Naive B cell (primary cell): ENCODE data around the gene HDGFL1. TPM values are rescaled to one million over a fixed set of nuclear protein-coding genes. Genes with fewer than 3 reads are reported as not detected.
A peak's percentile ranks its signal among the peaks of the same experiment; 100 is the strongest.

Experiments
- ATAC-seq, 2 donors: fragments of 150-1000 bp; cut with Tn5 transposase; 2 replicates each; pipeline ENCODE4 v1.10.0; 2021; ENCODE audit warnings: low read depth in 2 of 2, mild to moderate bottlenecking in 2 of 2, moderate library complexity in 2 of 2
- DNase-seq: peaks from one replicate; pipeline ENCODE4 v3.0.0; 2022
- H3K27ac Mint-ChIP-seq, 6 donors: one replicate each; pipeline ENCODE4 v1.8.0; 2020 to 2022; ENCODE audit warnings: mild to moderate bottlenecking in 6 of 6, mixed read lengths in 6 of 6, moderate library complexity in 5 of 6, inconsistent platforms in 2 of 6
- H3K27me3 Mint-ChIP-seq, 3 donors: one replicate each; pipeline ENCODE4 v1.8.0; 2021 to 2022; ENCODE audit warnings: mixed read lengths in 3 of 3, mild to moderate bottlenecking in 1 of 3
- H3K36me3 Mint-ChIP-seq, 2 donors: one replicate each; pipeline ENCODE4 v1.8.0; 2020 to 2022; ENCODE audit warnings: mixed read lengths in 2 of 2, inconsistent platforms in 1 of 2, mild to moderate bottlenecking in 1 of 2
- H3K4me1 Mint-ChIP-seq, 3 donors: one replicate each; pipeline ENCODE4 v1.8.0; 2020 to 2022; ENCODE audit warnings: mixed read lengths in 3 of 3, inconsistent platforms in 1 of 3, mild to moderate bottlenecking in 1 of 3, moderate library complexity in 1 of 3
- H3K4me3 Mint-ChIP-seq, 8 donors: one replicate each; pipeline ENCODE4 v1.8.0; 2020 to 2022; ENCODE audit warnings: mild to moderate bottlenecking in 8 of 8, mixed read lengths in 8 of 8, moderate library complexity in 8 of 8, inconsistent platforms in 2 of 8
- H3K9me3 Mint-ChIP-seq, 7 donors: one replicate each; pipeline ENCODE4 v1.8.0; 2020 to 2022; ENCODE audit warnings: mixed read lengths in 7 of 7, mild to moderate bottlenecking in 5 of 7, inconsistent platforms in 2 of 7, moderate library complexity in 1 of 7
- polyA plus RNA-seq, 6 donors: library from polyadenylated mRNA; unstranded; fragments of 300-500 nt; fragmentation: Illumina TruSeq; gene quantifications; one replicate each; pipeline ENCODE4 v1.2.3, GENCODE V29; 2021; ENCODE audit warnings: low read depth in 6 of 6

The HDGFL1 gene
- not detected for polyA plus RNA-seq

GRCh38 chr6:22569281-22570184, at the start of gene HDGFL1:
Gene HDGFL1, plus strand, starts transcription at chr6:22569566. Its CDS starts 10 bp downstream, at chr6:22569576.
- Mint-ChIP-seq H3K9me3 (peaks cover 0 to 5% (median 0%) of the 10 kb centered on the region in 7 donors), H3K27ac (no peak within 1 kb of the TSS), H3K36me3 (no peaks in the 10 kb centered on the region), H3K4me1 (no peaks in the 10 kb centered on the region), H3K4me3 (no peak within 1 kb of the TSS), H3K27me3 (no peaks in the 10 kb centered on the region)
- DNase-seq (no peak), ATAC-seq (no peak)

- no peak for ATAC-seq
- no peak for DNase-seq
- Mint-ChIP-seq H3K36me3 (no peaks in the 10 kb centered on the region), H3K4me3 (no peak overlapping the region), H3K27ac (no peak overlapping the region), H3K9me3 (no peaks in the 10 kb centered on the region), H3K4me1 (no peaks in the 10 kb centered on the region), H3K27me3 (peaks cover 0 to 5% (median 0%) of the 10 kb centered on the region in 3 donors)
These were observed 48.3 kb upstream of the HDGFL1 start for GRCh38 chr6:22521035-22521434.

DNA sequence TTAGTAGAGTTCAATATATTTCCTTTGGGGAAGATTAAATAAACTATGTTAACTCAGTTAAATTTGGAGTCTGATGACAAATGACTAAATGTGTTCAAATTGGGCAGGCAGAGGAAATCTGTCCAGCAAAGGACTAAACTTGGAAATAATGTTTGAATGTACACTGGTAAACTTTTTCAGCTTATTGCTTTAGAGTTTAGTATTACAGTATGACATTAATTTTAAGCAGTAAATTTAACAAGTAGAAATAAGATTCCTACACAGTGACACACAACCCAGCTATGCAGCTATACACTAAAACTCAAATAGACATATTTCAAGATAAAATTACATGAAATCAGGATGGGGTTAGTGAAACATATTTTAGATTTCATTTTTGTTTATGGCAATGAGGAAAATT, 42.6 kb upstream of the HDGFL1 start:
- Mint-ChIP-seq H3K27ac (no peak overlapping the region), H3K4me1 (no peaks in the 10 kb centered on the region), H3K4me3 (no peak overlapping the region), H3K36me3 (no peaks in the 10 kb centered on the region), H3K27me3 (peaks cover 0 to 5% (median 3%) of the 10 kb centered on the region in 3 donors), H3K9me3 (no peaks in the 10 kb centered on the region)
- DNase-seq (no peak), ATAC-seq (no peak)

DNA sequence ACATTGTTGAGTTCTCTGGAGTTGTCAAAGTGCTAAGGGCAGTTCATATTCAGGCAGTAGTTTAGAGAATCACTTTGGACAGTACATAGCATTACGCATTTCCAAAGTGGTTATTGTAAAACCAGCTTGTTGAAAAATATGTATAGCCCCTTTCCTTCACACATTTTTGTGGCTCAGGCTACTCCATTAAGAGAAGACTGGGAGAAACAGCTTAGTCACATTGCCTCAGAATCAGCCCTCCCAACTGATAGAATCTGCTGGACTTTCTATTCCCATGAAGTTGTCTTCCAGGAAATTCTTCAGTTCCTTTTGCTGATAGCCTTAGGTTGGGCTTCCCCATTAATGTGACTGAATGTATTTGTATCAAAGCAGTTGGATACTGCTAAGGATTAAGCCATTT, 39.5 kb upstream of the HDGFL1 start:
- peaks cover 0 to 3% (median 0%) of the 10 kb centered on the region in 3 donors for H3K27me3 Mint-ChIP-seq
- no peaks in the 10 kb centered on the region for H3K9me3 Mint-ChIP-seq
- H3K36me3 Mint-ChIP-seq = no peaks in the 10 kb centered on the region
- no peak overlapping the region for H3K4me3 Mint-ChIP-seq
- no peak for DNase-seq
- ATAC-seq = no peak
- no peak overlapping the region for H3K27ac Mint-ChIP-seq
- H3K4me1 Mint-ChIP-seq = no peaks in the 10 kb centered on the region

DNA sequence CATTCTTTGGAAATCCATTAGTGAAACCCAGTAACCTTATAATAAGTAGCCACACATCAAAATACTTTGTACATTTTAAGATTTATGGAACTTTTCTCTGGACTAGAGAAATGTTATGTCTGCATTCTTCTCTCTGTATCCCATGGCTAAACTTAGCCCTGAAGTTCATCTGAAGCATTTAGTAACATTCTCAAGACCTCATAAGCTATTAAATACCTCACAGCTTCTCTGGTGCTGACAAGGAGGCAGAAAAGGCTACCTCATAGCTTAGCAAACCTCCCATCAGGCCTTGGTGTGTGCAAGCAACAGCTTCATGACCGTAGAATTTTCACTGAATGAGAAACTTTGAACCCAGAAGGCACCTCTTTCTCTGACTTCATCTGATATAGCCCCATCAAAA, 38.9 kb upstream of the HDGFL1 start:
- no peaks in the 10 kb centered on the region for H3K9me3 Mint-ChIP-seq
- H3K4me3 Mint-ChIP-seq = no peak overlapping the region
- no peak for DNase-seq
- H3K27me3 Mint-ChIP-seq = peaks cover 0 to 3% (median 0%) of the 10 kb centered on the region in 3 donors
- no peak overlapping the region for H3K27ac Mint-ChIP-seq
- no peaks in the 10 kb centered on the region for H3K36me3 Mint-ChIP-seq
- ATAC-seq = no peak
- H3K4me1 Mint-ChIP-seq = no peaks in the 10 kb centered on the region

- Mint-ChIP-seq H3K27ac (no peak overlapping the region), H3K4me3 (no peak overlapping the region), H3K27me3 (no peaks in the 10 kb centered on the region), H3K9me3 (no peaks in the 10 kb centered on the region), H3K36me3 (no peaks in the 10 kb centered on the region), H3K4me1 (no peaks in the 10 kb centered on the region)
- ATAC-seq (no peak), DNase-seq (no peak)
These were observed 33.2 kb upstream of the HDGFL1 start for GRCh38 chr6:22536122-22536521.

GRCh38 chr6:22544476-22544875, 24.9 kb upstream of the HDGFL1 start:
- no peak overlapping the region for H3K4me3 Mint-ChIP-seq
- ATAC-seq (no peak), DNase-seq (no peak)
- peaks cover 0 to 5% (median 0%) of the 10 kb centered on the region in 7 donors for H3K9me3 Mint-ChIP-seq
- H3K27me3 Mint-ChIP-seq = no peaks in the 10 kb centered on the region
- no peaks in the 10 kb centered on the region for H3K4me1 Mint-ChIP-seq
- no peak overlapping the region for H3K27ac Mint-ChIP-seq
- no peaks in the 10 kb centered on the region for H3K36me3 Mint-ChIP-seq

- Mint-ChIP-seq H3K9me3 (peaks cover 0 to 5% (median 0%) of the 10 kb centered on the region in 7 donors), H3K36me3 (no peaks in the 10 kb centered on the region), H3K4me3 (no peak overlapping the region), H3K4me1 (no peaks in the 10 kb centered on the region), H3K27me3 (no peaks in the 10 kb centered on the region), H3K27ac (no peak overlapping the region)
- ATAC-seq = no peak
- DNase-seq = no peak
These were observed 24.3 kb upstream of the HDGFL1 start for GRCh38 chr6:22545051-22545450.

DNA sequence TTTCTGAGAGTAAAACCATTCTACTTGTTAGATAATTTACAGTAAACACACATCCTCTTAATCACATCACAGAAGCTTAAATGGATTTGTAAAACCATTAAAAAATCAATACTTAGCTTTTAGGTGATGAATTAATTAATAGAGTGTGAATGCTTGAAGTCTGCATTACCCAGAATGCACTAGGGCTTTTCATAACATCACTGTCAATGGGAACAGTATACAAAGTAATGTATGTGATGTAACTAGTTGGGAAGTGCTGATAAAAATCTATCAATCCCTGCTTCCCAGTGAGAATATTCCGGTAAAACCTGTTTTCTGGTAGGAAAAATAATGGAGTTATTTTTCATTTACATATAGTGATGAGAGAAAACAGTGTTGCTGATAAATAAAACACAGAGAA, 23.1 kb upstream of the HDGFL1 start:
- peaks cover 0 to 5% (median 0%) of the 10 kb centered on the region in 7 donors for H3K9me3 Mint-ChIP-seq
- no peaks in the 10 kb centered on the region for H3K4me1 Mint-ChIP-seq
- DNase-seq (no peak), ATAC-seq (no peak)
- no peaks in the 10 kb centered on the region for H3K27me3 Mint-ChIP-seq
- no peak overlapping the region for H3K27ac Mint-ChIP-seq
- no peak overlapping the region for H3K4me3 Mint-ChIP-seq
- no peaks in the 10 kb centered on the region for H3K36me3 Mint-ChIP-seq

- H3K27me3 Mint-ChIP-seq = no peaks in the 10 kb centered on the region
- H3K9me3 Mint-ChIP-seq = no peaks in the 10 kb centered on the region
- DNase-seq (no peak), ATAC-seq (no peak)
- no peak overlapping the region for H3K4me3 Mint-ChIP-seq
- peak overlapping the region in 1 of 6 donors; percentile 54 for H3K27ac Mint-ChIP-seq
- H3K4me1 Mint-ChIP-seq = no peaks in the 10 kb centered on the region
- H3K36me3 Mint-ChIP-seq = no peaks in the 10 kb centered on the region
These were observed 18.2 kb upstream of the HDGFL1 start for GRCh38 chr6:22550971-22551670.

DNA sequence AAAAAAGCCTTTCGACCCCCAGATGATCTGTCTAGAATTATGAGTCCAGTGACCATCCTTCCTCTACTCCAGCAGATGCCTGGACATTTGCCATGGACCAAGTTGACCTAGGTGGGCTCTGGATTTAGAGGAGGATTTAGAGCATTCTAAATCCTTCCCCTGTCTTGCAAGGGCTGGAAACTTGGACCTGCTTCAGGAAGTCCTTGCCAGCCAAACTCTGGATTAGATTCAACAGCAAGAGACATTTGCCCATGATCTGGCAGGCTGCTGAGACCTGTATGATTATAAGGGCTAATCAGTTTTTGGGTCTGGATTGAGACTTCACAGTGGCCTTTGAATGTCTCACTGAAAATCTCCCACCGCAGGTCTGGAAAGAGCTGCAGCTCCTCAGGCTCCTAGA, 13.1 kb upstream of the HDGFL1 start:
- Mint-ChIP-seq H3K9me3 (no peaks in the 10 kb centered on the region), H3K4me1 (no peaks in the 10 kb centered on the region), H3K4me3 (no peak overlapping the region), H3K36me3 (no peaks in the 10 kb centered on the region), H3K27ac (no peak overlapping the region), H3K27me3 (no peaks in the 10 kb centered on the region)
- DNase-seq (no peak), ATAC-seq (no peak)

DNA sequence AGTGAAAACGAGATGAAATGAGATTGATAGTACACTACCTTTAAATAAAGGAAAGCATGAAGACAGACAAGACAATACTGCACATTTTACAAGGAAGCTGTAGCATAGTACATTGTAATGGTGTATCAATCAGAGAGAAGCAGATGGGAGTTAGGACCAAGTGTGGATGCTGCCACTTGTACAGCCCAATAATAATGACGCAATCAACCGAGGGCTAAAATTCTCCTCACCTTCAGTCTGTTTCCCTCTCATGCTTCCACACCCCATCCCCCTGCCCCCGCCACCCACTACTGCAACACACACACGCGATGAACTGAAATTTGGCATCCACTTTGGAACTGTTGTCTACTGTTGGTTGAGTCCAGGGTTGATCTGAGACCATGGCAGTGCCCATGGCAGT, 12.4 kb upstream of the HDGFL1 start:
- Mint-ChIP-seq H3K4me1 (no peaks in the 10 kb centered on the region), H3K9me3 (no peaks in the 10 kb centered on the region), H3K4me3 (no peak overlapping the region), H3K27ac (no peak overlapping the region), H3K27me3 (no peaks in the 10 kb centered on the region), H3K36me3 (no peaks in the 10 kb centered on the region)
- ATAC-seq (no peak), DNase-seq (no peak)

- Mint-ChIP-seq H3K27ac (peak overlapping the region in 1 of 6 donors; percentile 27), H3K4me3 (no peak overlapping the region), H3K9me3 (no peaks in the 10 kb centered on the region), H3K36me3 (no peaks in the 10 kb centered on the region), H3K27me3 (no peaks in the 10 kb centered on the region), H3K4me1 (no peaks in the 10 kb centered on the region)
- ATAC-seq = no peak
- DNase-seq = no peak
These were observed 11.0 kb upstream of the HDGFL1 start for GRCh38 chr6:22558288-22558882.

DNA sequence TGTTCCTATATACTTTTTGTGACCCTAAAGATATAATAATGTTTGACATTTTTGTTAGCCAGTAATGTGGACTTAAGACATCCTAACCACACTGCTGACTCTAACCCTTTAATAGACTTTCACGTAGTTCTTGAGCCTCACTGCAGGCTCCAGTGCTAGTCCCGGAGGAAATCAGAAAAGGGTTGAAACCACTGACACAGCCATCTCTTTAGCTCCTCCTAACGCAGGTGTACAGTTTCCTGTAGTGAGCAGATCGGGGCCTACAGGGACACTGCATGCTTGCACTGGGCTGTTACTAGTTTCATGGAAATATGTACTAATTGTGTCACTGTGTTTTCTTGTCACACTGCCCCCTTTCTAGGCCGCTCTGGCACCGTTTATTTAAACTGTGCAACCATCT, 512 bp upstream of the HDGFL1 start:
- Mint-ChIP-seq H3K4me3 (no peak overlapping the region), H3K36me3 (no peaks in the 10 kb centered on the region), H3K9me3 (peaks cover 0 to 5% (median 0%) of the 10 kb centered on the region in 7 donors), H3K27ac (no peak overlapping the region), H3K4me1 (no peaks in the 10 kb centered on the region), H3K27me3 (no peaks in the 10 kb centered on the region)
- ATAC-seq (no peak), DNase-seq (no peak)
